SK-N-SH treated with all-trans-retinoic acid at 6 μM for 48 hours (cell line): ENCODE results near the gene PSMD12.
"Not testable (repeated sequence)": the region's sequence is repeated elsewhere in the genome, so short reads cannot be mapped to it uniquely, and the experiment has no call there.

Experiments
- ZFP3 ChIP-seq: fragments of 250-450 bp; sonication (Bioruptor Pico); IDR thresholded peaks from 2 replicates; pipeline ENCODE4 v1.5.0; 2020; ENCODE audit warnings: mild to moderate bottlenecking, moderate library complexity
- TF ChIP-seq, protein P1 (sequence below): fragments of 250-450 bp; sonication (Bioruptor Pico); IDR thresholded peaks from 2 replicates; pipeline ENCODE4 v1.5.1; 2021; ENCODE audit warnings: mild to moderate bottlenecking, moderate library complexity

GRCh38 chr17:67321486-67321885 lies 44.9 kb downstream of the PSMD12 start:
- TF ChIP-seq, protein P1, sequence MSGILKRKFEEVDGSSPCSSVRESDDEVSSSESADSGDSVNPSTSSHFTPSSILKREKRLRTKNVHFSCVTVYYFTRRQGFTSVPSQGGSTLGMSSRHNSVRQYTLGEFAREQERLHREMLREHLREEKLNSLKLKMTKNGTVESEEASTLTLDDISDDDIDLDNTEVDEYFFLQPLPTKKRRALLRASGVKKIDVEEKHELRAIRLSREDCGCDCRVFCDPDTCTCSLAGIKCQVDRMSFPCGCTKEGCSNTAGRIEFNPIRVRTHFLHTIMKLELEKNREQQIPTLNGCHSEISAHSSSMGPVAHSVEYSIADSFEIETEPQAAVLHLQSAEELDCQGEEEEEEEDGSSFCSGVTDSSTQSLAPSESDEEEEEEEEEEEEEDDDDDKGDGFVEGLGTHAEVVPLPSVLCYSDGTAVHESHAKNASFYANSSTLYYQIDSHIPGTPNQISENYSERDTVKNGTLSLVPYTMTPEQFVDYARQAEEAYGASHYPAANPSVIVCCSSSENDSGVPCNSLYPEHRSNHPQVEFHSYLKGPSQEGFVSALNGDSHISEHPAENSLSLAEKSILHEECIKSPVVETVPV (CRISPR knock-in tag): not testable (repeated sequence)
- TF ChIP-seq ZFP3 (CRISPR knock-in tag): not testable (repeated sequence)
